GM19463 (cell line): ENCODE measurements around the gene BCL11B.
A peak's percentile ranks its signal among the peaks of the same experiment; 100 is the strongest.

Source experiments
- ATAC-seq: cut with Tn5 transposase; IDR thresholded peaks from one replicate; pipeline ENCODE4 v1.9.1; 2021; ENCODE audit warnings: mild to moderate bottlenecking, moderate library complexity; ENCODE audit not compliant: unreplicated experiment

BCL11B gene

DNA sequence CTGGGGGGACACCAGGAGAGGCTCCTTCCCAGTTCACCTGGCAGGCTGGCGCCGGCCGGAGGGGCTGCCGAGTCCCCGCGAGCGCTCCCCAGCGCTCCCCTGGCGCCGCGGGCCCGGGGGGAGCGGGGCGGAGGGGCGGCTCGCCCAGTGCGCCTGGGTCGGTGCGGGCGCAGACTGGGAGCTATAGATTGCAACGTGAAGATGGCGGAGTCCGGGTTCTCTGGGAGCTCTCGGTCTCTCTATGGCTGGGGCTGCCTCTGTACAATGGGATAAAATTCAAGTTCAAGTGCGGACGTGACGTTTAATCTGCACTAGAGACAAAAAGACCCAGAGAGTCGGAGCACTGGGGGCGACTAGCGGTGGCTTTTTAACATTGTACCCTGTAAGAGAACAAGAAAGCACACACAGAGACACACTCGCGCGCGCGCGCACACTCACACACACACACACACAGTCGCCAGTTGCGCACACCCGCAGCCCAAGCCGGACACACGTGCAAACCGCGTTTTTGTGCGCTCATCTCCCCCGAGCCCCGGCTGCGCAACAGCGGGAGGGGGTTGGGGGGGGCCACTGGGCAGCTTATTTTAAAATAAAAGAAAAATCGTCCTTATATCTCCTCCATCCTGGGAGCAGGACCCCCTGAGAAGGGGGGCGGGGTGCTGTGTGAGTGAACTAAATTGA lies at the start of gene BCL11B:
BCL11B (minus strand) TSS at position 247 of the 681 bp plus-strand sequence. CDS start 979 bp downstream, outside the sequence.
- ATAC-seq, result peak; percentile 68

DNA sequence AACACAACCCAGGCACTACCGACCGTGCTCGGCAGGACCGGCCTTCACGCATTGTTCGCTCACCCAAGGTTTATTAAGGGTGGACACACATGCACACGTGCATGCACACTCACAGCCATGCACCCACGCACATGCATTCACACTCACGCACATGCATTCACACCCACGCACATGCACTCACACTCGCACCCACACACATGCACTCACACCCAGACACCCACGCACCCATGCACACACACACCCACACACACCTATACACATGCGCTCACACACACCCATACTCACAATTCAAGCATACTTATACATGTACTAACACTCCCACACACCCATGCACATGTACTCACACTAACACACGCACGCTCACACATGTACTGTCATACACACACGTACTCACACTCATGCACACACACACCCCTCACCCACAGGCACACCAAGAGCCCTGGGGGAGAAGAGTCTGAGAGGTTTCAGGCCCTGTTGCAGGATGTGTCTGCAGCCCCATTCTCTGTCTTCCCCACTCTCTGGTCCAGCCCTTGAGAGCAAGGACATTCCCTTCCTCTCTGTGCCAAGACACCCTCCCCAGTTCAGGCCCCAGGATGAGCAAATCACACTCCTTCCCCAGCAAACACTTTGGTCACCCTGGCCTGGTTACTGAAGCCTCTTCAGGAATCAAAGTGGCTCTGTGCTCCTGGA lies 49.4 kb upstream of the BCL11B start:
- ATAC-seq, result no peak

GRCh38 chr14:99320621-99321235 lies 48.7 kb upstream of the BCL11B start:
- ATAC-seq, result peak; percentile 6

GRCh38 chr14:99320105-99320572 lies 48.1 kb upstream of the BCL11B start:
- peak; percentile 86 for ATAC-seq

DNA sequence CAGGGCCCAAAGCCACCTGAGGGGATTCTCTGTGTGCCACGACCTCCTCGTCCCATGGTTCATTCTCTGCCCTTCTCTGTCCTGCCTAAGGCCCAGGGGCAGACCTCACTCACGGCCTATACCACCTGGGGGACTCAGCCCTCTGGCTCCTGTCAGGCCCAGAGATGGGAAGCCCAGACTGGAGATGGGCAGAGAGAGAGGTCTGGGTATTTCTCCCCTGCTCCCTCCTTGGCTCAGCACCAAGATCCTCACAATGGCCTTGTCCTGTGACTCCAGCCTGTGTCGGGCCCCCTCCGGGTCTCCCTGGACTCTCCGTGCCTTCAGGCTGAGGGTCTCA lies 46.9 kb upstream of the BCL11B start:
- ATAC-seq, result no peak

- ATAC-seq, result no peak
These were observed 46.3 kb upstream of the BCL11B start for GRCh38 chr14:99318091-99318958.

- ATAC-seq, result no peak
These were observed 45.5 kb upstream of the BCL11B start for GRCh38 chr14:99317231-99318090.

GRCh38 chr14:99316281-99317163 lies 44.5 kb upstream of the BCL11B start:
- ATAC-seq, result no peak

- ATAC-seq, result no peak
These were observed 43.2 kb upstream of the BCL11B start for GRCh38 chr14:99315197-99315596.

- no peak for ATAC-seq
These were observed 42.6 kb upstream of the BCL11B start for GRCh38 chr14:99314623-99315022.

- no peak for ATAC-seq
These were observed 41.2 kb upstream of the BCL11B start for GRCh38 chr14:99313234-99313633.

DNA sequence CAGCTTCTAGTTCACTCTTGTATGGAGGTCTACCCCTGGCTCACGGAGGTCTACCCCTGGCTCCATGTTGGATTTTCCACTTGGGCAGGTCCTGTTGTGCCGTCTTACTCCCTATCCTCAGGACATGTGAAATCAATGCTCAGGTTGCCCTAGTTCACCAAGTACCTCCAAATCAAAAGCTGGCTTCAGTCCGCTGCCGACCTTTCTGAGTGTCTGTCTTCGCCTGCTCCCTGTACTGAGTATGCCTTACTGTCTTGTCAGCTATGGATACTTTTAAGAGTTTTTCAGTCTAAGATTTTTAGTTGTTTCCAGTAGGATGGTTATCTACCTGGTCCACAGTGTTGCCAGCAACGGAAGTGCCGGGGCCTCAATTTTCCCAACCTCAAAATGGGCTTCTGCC lies 40.1 kb upstream of the BCL11B start:
- no peak for ATAC-seq

GRCh38 chr14:99309220-99309766 lies 37.3 kb upstream of the BCL11B start:
- ATAC-seq, result no peak

DNA sequence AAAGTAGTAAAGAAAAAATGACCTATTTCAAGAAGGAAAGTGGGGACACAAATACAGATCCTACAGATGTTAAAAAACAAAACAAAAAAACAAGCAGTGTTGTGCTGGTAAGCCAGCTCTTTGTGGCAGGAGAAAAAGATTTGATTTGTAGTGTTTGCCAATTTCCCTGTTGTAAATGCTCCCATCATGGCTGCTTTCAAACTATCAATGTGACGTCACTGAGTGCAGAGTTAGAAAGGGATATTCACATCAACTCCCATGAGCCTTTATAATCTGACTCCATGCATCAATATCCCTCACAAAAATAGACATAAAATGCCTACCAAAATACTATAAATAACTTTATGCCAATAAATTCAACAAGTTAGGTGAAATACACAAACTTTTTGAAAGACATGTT lies 32.2 kb upstream of the BCL11B start:
- no peak for ATAC-seq

- no peak for ATAC-seq
These were observed 28.2 kb upstream of the BCL11B start for GRCh38 chr14:99300190-99300589.

DNA sequence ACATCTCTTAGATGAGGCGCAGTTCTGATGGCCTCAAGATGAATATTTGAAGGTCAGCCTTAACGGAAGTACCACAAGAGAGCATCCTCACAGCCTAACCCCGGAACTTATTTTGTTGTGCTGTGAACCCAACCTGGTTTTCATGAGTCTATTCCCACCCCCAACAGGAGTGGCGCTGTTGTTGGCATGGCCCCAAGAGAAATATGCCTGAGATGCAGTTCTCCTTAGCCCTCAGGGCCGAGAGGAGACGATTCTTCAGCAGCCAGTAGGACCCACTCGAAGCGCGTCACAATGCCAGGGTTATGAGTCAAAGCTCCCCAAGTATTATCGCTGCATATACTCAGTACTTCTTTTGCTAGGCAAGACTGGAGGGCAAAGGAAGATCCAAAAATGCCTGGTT lies 24.5 kb upstream of the BCL11B start:
- ATAC-seq, result no peak

DNA sequence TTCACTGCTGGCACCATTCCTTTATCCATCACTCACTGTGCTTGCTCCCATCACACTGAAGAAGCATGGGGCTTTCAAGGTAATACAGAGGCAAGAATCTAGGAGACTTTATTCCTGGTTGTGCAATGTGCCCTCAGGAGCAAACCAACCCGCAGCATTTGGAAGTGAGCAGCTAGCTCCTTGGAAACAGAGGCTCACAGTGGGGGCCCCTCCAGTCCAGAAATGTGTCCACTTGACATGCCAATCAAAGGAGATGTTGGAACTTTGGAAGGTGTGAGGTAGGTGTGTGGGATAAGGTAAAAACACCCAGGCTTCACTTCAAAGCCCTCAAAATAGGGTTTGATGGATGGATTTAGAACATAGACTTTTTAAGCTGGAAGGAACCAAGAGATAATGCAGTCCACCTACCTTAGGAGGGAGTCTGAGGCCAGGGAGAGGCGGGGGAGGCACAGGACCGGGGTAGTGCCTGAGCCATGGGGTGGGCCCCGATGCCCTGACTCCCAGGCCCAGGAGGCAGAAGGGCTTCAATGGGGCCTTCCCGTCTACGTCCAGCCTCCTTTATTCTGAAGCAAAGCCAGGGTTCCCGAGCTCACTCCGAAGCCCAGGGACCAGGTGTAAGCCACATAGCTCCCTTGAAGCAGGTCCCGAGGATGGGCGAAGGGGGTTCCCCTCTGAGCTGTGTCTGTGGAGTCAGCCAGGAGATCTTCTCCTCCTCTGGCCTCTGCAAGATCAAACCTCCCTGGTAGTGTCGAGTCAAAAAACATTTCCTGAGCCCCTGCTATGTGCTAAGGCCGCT lies 17.6 kb upstream of the BCL11B start:
- ATAC-seq, result no peak

DNA sequence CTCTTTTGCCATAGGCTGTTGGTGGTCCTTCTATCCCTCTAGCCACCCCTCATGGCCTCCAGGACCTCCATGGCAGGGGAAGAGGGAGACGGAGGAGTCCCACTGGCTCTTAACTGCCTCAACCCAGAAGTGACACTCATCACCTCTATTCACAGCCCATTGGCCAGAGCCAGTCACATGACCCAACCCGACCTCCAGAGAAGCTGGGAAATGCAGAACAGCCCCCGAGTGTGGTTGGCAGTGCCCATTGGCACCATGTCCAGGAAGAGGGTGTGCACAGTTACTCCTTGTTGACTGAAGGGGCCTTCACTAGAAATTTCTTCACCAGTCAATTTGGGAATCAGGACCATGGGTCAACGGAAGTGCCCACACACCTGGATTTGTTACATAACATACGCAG lies 17.0 kb upstream of the BCL11B start:
- ATAC-seq, result no peak
